SK-N-DZ (cell line): ENCODE results near the gene BRD7. TPM values are rescaled to one million over a fixed set of nuclear protein-coding genes. Genes with fewer than 3 reads are reported as not detected.

Experiments used
- DNase-seq: peaks from one replicate; pipeline ENCODE4 v3.0.0-alpha.2; 2015; ENCODE audit warnings: low spot score
- polyA plus RNA-seq, 2 experiments: library from polyadenylated mRNA; depleted of rRNA; stranded (reverse); fragments of >200 nt; gene quantifications; 2 replicates each; pipeline ENCODE4 v1.2.3, GENCODE V29; 2014

Gene BRD7
- 102 TPM in 2 replicates for polyA plus RNA-seq (2014; cell fraction: cytosol; rRNA removed)
- 74.8 and 92.0 TPM in 2 replicates for polyA plus RNA-seq (2014; cell fraction: nucleus; rRNA removed)

DNA sequence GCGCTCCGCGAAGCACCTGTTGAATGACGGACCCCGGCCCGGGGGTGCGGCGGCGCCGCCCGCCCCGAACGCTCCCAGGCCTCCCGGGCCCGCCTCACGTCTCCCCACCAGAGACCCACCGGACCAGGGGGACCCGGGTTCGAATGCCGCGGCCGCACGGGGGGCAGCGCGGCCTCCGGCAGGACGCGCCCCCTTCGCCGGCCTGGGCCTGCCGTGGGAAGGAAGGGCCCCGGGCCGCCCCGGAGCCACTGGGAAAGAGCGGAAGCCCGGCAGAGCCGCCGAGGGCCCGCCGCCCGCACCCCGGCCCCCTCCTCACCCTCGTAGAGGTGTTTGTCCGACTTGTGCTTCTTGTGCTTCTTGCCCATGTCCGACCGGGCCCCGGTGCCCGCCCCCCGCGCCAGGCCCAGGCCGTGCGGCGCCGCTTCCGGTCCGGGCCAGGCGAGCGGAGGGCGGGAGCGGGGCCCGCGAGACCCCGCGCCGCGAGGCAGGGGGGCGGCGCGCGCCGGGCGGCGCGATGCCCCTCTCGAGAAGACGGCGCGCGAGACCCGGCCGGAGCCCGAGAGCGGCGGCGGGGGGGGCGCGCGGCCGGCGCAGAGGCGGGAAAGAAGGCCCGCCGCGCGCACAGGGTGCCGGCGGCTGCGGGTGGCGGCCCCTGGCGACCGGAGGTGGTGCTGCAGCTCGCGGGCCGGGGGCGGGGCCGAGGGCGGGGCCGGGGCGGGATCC is at the start of gene BRD7:
Gene BRD7, minus strand, starts transcription at position 579 of the 723 bp plus-strand sequence. Its CDS starts 214 bp downstream, at position 365.
- peak; percentile 59 for DNase-seq

DNA sequence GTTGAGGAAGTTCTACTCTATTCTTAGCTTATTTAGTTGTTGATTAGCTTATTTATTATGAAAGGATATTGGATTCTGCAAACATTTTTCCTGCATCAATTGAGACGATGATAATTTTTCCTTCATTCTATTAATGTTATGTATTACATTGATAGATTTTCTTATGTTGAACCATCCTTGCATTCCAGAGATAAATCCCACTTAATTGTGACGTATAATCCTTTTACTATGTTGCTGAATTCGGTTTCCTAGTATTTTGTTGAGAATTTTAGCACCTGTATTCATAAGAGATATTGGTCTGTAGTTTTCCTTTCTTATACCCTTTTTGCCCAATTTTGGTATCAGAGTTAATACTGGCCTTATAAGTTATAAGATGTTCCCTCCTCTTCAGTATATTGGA is 47.6 kb upstream of the BRD7 start:
- DNase-seq, result no peak

GRCh38 chr16:50414152-50414551 is 45.4 kb upstream of the BRD7 start:
- DNase-seq, result no peak

- DNase-seq, result no peak
These were observed 42.2 kb upstream of the BRD7 start for GRCh38 chr16:50411034-50411433.

GRCh38 chr16:50408001-50408561 is 39.3 kb upstream of the BRD7 start:
- DNase-seq, result no peak

- DNase-seq, result no peak
These were observed 38.6 kb upstream of the BRD7 start for GRCh38 chr16:50407351-50407750.

GRCh38 chr16:50403491-50403890 is 34.7 kb upstream of the BRD7 start:
- no peak for DNase-seq

DNA sequence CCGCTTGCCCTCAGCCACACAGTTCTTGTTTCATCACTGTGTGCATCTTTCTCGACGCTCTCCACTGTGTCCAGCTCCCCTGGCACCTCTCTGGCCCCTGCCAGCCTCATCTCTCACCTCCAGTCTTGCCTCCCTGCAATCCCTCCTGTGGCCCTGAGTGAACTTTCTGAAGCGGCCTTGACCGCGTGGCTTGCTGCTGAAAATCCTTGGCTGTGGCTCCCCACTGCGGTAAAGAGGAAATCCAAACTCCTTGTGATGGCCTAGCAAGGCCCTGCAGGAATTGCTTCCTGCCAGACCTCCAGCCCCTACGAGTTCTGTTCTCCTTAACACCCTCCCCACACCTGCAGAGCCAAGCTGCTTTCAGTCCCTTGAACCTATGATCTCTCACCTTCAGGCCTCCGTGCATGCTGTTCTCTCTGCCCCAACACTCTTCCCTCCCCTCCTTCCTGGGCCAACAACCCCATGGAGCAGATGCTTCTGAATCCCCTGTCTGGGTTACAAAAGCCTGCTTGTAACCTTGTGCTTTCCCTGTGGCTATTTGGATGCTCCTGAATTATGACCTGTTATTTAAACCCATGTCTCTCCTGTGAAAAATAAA is 33.6 kb upstream of the BRD7 start:
- DNase-seq, result no peak

DNA sequence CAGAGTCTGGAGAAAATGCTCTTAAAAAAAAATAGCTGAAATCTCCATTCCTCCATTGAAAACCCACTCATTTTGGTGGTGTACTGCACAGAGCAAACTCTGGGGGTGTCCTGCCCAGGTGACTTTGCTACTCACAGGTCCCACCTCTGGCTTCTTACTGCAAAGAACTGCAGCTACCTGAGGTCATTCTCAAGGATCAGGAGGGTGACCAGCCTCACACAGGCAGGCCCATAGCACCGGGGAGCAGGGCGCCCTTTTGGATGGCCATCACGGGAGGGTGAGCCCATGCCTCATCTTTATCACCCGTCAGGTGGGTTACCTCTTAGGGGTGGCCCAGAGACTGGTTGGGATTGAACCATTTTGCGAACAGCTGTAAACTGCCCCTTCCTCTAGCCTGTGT is 32.6 kb upstream of the BRD7 start:
- no peak for DNase-seq

DNA sequence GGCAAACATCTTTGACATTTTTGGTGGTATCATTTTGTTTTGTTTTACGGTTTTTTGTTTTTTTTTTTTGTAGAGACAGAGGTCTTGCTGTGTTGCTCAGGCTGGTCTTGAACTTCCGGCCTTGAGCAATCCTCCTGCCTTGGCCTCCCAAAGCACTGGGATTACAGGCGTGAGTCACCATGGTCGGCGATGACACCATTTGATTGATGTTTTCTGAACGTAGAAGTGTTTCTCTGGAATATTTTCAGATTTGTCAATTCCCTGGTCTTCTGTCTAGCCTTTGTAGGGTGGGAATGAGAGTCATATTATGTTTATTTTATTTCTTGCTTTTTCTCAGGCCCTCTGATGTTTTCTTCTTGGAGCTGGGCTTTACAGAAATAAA is 32.2 kb upstream of the BRD7 start:
- DNase-seq, result no peak

DNA sequence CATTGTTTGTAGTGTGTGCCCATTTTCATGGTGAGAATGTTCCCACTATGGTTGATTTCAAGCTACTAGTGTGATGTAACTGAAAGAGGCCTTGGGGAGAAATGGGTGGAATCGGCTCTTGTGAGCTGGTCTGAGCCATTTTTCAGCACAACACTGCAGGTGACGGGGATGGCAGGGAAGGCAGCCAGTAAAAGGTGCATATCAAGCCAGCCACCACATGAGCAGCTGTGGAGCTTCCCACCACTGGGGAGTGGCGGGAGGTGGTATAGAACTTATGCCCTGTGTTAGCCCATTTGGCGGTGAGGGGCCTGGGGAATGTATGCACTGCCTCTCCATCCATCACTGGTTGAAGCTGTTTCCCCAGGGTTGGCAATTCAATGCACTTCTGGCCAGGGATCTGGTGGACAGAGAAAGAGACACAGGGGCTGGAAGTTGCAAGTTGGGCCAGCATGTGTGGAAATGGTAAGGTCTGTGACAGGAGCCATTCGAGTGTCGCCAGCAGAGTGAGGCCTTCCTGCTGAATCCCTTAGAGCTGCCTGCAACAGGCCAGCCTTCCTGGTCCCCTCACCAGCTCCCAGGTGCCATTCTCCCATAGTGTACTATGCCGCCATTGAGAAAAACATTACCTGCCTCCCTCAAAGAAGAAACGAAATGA is 31.7 kb upstream of the BRD7 start:
- DNase-seq, result no peak

GRCh38 chr16:50399411-50399810 is 30.6 kb upstream of the BRD7 start:
- no peak for DNase-seq

DNA sequence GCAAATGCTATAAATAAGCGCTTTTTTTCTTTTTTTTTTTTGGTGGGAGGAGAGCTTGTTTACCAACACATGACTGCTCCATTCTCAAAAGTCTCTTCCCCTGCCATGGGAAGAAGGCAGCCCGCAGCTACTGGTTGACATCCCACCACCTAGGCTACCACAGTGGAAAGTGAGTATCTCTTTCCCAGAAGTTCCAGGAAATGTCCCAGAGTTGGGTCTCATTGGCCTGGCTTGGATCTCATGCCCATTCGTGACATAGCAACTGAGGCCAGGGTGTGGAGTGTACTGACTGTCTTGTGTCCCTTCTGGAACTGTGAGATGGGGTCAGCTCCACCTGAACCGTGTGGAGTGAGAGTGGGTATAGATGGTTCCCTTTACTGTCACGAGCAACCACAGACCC is 29.5 kb upstream of the BRD7 start:
- DNase-seq, result no peak

GRCh38 chr16:50396761-50397535 is 28.2 kb upstream of the BRD7 start:
- DNase-seq, result no peak

DNA sequence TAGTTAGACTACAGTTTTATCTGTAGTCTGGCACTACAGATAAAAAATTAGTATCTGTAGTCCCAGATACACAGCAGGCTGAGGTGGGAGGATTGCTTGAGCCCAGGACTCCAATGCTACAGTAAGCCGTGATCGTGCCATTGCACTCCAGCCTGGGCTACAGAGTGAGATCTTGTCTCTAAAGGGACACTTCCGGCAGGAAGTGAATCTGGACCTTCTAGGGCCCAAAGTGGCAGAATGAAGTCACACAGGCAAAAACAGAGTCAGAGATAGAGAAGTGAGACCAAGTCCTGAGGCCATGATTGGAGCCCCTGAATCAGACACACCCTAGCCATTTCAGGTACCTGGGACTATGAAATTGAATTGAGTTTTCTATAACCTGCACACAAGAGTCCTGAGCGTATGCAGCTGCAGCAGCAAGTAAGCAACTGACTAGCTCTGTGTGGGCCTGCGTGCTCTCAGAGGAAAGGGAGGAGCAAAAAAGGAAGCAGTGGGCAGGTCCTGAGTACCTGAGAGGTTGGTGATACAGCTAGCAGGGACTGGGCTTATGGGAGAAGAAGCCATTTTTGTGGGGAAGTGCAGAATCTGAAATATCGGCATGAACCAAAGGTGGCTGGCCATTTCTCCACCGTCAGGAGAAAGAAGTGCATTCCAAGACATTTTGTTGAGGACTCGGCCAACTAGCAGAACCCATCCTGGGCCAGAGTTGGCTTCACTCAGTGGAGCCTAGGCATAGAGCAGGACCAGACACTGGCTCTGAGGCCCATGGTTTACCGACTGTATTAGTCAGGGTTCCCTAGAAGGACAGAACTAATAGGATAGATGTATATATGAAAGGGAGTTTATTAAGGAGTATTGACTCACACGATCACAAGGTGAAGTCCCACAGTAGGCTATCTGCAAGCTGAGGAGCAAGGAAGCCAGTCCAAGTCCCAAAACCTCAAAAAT is 27.2 kb upstream of the BRD7 start:
- DNase-seq, result no peak

DNA sequence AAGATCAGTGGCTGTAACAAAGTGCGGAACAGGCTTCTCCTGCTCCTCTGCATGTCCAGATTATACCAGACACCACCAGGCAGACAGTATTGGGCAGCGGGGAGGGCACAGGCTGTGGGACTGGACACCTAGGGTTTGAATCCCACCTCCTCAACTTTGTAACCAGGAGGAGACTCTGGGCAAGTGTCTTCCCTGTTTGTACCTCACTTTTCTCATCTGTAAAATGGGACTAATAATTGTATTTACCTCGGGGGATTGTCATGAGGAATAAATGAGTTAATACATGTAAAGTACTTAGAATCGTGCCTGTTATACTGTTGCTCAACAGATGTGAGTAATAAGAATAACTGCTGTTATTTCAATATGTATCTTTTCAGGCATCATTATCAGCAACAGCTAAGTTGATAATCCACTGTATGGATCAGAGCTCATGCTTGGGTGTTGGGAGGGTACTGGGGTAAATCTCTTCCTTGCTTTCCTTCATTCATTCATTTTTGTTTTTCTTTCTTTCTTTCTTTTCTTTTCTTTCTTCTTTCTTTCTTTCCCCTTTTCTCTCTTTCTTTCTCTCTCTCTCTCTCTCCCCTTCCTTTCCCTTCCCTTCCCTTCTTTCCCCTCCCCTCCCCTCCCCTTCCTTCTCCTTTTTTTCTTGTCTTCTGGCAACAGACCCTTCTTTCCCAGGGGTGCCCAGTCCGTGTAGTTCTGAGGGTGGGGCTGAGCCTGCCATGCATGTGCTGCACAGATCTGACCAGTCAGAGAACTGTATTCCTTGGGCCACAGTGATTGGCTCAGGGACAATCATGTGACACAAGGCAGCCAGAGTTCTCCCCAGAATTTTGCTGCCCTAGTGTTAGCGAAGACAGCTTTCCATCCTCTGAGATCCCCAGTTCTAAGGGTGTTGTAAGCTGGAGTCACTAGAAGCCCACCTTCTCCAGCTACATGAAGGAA is 25.3 kb upstream of the BRD7 start:
- DNase-seq, result peak; percentile 40

- no peak for DNase-seq
These were observed 24.6 kb upstream of the BRD7 start for GRCh38 chr16:50393416-50393815.

- peak; percentile 51 for DNase-seq
These were observed 22.3 kb upstream of the BRD7 start for GRCh38 chr16:50390914-50391716.

DNA sequence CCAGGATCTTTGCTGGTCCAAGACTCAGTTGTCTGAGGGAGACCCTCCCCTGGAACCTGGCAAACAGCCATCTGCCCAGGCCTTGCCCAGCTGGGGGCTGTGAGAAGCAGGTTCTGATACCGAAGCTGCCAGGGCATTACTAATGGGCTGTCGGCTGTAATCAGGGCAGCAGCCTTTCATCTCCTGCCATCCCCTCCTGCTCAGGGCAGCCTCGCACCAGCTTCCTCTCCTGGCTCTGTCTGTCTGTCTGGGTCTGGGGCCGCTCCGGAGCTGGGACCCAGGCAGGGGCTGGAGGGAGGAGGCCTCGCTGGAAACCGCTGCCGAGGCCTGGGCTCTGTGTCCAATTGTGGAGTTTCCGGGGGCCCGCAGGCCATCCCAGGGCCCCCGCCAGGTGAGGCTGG is 21.6 kb upstream of the BRD7 start:
- no peak for DNase-seq
